Mesenchymal stem cell (in vitro differentiated cells and primary cell): ENCODE measurements around the gene SMYD2.

Experiments used
- DNase-seq: peaks from one replicate; pipeline ENCODE4 v3.0.0-alpha.2; 2013
- H2AFZ ChIP-seq: one replicate; pipeline ENCODE4 v1.6.1; 2013; ENCODE audit warnings: low read depth, mild to moderate bottlenecking, control low read depth, inconsistent platforms, low read length, moderate library complexity
- H2AK5ac ChIP-seq: 2 replicates; pipeline ENCODE4 v1.6.1; 2013; ENCODE audit warnings: low read length, moderate library complexity, mild to moderate bottlenecking, inconsistent platforms; ENCODE audit not compliant: severe bottlenecking
- H2BK120ac ChIP-seq: one replicate; pipeline ENCODE4 v1.6.1; 2013; ENCODE audit warnings: low read depth, mild to moderate bottlenecking, inconsistent platforms, low read length, moderate library complexity
- H2BK12ac ChIP-seq, 2 experiments: one replicate each; pipeline ENCODE4 v1.6.1; 2013; ENCODE audit warnings: inconsistent platforms in 2 of 2, low read length in 2 of 2, mild to moderate bottlenecking in 2 of 2, moderate library complexity in 2 of 2, control low read depth in 1 of 2
- H2BK15ac ChIP-seq: one replicate; pipeline ENCODE4 v1.6.1; 2013; ENCODE audit warnings: mild to moderate bottlenecking, low read depth, inconsistent platforms; ENCODE audit not compliant: poor library complexity, severe bottlenecking
- H2BK5ac ChIP-seq: 2 replicates; pipeline ENCODE4 v1.6.1; 2013; ENCODE audit warnings: low read depth, mild to moderate bottlenecking, low read length, control low read depth, inconsistent platforms; ENCODE audit not compliant: poor library complexity, severe bottlenecking
- H3K14ac ChIP-seq, 2 experiments: one replicate each; pipeline ENCODE4 v1.6.1; 2013; ENCODE audit warnings: inconsistent platforms in 2 of 2, low read length in 2 of 2, control low read depth in 1 of 2, mild to moderate bottlenecking in 1 of 2, moderate library complexity in 1 of 2
- H3K18ac ChIP-seq, 2 experiments: one replicate each; pipeline ENCODE4 v1.6.1; 2013; ENCODE audit warnings: inconsistent platforms in 2 of 2, low read length in 2 of 2, control low read depth in 1 of 2, low read depth in 1 of 2, mild to moderate bottlenecking in 1 of 2
- H3K23ac ChIP-seq, 2 experiments: one replicate each; pipeline ENCODE4 v1.6.1; 2013; ENCODE audit warnings: inconsistent platforms in 2 of 2, low read length in 2 of 2, mild to moderate bottlenecking in 2 of 2, moderate library complexity in 2 of 2, control low read depth in 1 of 2
- H3K27ac ChIP-seq: 2 replicates; pipeline ENCODE4 v1.5.1; 2013; ENCODE audit warnings: mild to moderate bottlenecking, moderate library complexity, low read length, control low read depth, inconsistent platforms; ENCODE audit not compliant: poor library complexity, severe bottlenecking
- H3K27me3 ChIP-seq, 2 experiments: 2 replicates each; pipeline versions ENCODE4 v1.6.1 to v1.7.0; 2013; ENCODE audit warnings: low read length in 2 of 2, mild to moderate bottlenecking in 2 of 2, moderate library complexity in 2 of 2, control low read depth in 1 of 2, inconsistent platforms in 1 of 2; ENCODE audit not compliant: control insufficient read depth in 1 of 2, insufficient read depth in 1 of 2
- H3K36me3 ChIP-seq, 2 experiments: 2 replicates each; pipeline versions ENCODE4 v1.6.1 to v1.7.0; 2013; ENCODE audit warnings: low read length in 2 of 2, control low read depth in 1 of 2, inconsistent platforms in 1 of 2, low read depth in 1 of 2, mild to moderate bottlenecking in 1 of 2; ENCODE audit not compliant: insufficient read depth in 2 of 2, control insufficient read depth in 1 of 2
- H3K4ac ChIP-seq, 2 experiments: one replicate each; pipeline ENCODE4 v1.6.1; 2013; ENCODE audit warnings: inconsistent platforms in 2 of 2, low read length in 2 of 2, mild to moderate bottlenecking in 2 of 2, moderate library complexity in 2 of 2, control low read depth in 1 of 2, low read depth in 1 of 2
- H3K4me1 ChIP-seq: 2 replicates; pipeline ENCODE4 v1.6.1; 2013; ENCODE audit warnings: low read depth, low read length, control low read depth; ENCODE audit not compliant: control insufficient read depth, insufficient read depth
- H3K4me2 ChIP-seq: 2 replicates; pipeline ENCODE4 v1.6.1; 2013; ENCODE audit warnings: low read length, mild to moderate bottlenecking, inconsistent platforms; ENCODE audit not compliant: poor library complexity, severe bottlenecking
- H3K4me3 ChIP-seq, 2 experiments: 2 replicates each; pipeline versions ENCODE4 v1.5.1 to v1.7.0; 2013; ENCODE audit warnings: low read length in 2 of 2, mild to moderate bottlenecking in 2 of 2, control low read depth in 1 of 2, low read depth in 1 of 2; ENCODE audit not compliant: insufficient read depth in 1 of 2
- H3K79me1 ChIP-seq: replicated peaks from 2 replicates; pipeline ENCODE4 v1.6.1; 2013; ENCODE audit warnings: mild to moderate bottlenecking, control low read depth, low read length, inconsistent platforms; ENCODE audit not compliant: poor library complexity, severe bottlenecking
- H3K9ac ChIP-seq: 2 replicates; pipeline ENCODE4 v1.7.0; 2013; ENCODE audit warnings: mild to moderate bottlenecking, low read length, moderate library complexity
- H3K9me3 ChIP-seq: 2 replicates; pipeline ENCODE4 v1.7.0; 2013; ENCODE audit warnings: mild to moderate bottlenecking, low read length; ENCODE audit not compliant: control insufficient read depth
- H4K8ac ChIP-seq: one replicate; pipeline ENCODE4 v1.6.1; 2013; ENCODE audit warnings: inconsistent platforms, mild to moderate bottlenecking, low read length, moderate library complexity
- H4K91ac ChIP-seq: one replicate; pipeline ENCODE4 v1.6.1; 2013; ENCODE audit warnings: mild to moderate bottlenecking, low read length, inconsistent platforms
- WGBS: methylation state at CpG from one replicate; pipeline ENCODE4 v1.1.7; 2013; ENCODE audit warnings: mixed read lengths; 5-methylcytosine and 5-hydroxymethylcytosine counted together

The SMYD2 gene

DNA sequence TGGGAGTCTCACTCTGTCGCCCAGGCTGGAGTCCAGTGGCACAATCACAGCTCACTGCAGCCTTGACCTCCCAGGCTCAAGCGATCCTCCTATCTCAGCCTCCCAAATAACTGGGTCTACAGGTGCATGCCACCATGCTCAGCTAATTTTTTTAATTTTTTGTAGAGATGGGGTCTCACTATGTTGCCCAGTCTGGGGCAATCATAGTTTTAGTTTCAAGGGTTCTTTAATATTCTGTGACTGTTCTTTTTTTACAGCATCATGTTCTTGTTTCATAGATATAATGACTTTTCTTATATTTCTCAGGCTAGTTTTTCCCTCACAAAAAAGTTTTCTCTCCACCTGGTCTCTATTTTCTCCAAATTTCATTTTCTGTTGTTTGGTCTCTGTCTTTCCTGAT, 25.4 kb upstream of the SMYD2 start:
- H3K18ac ChIP-seq: no peak overlapping the region
- H3K27me3 ChIP-seq: no peaks in the 10 kb centered on the region
- H3K23ac ChIP-seq: no peak overlapping the region
- H3K14ac ChIP-seq: no peak overlapping the region
- H4K8ac ChIP-seq: no peak overlapping the region
- H3K4me2 ChIP-seq: no peak overlapping the region
- WGBS: 96% methylated on average over 2 of the region's 2 CpGs
- H3K9me3 ChIP-seq: peaks cover 3% of the 10 kb centered on the region
- H2BK12ac ChIP-seq: no peak overlapping the region
- no peak overlapping the region for H3K4ac ChIP-seq
- H3K4me1 ChIP-seq: no peaks in the 10 kb centered on the region
- H3K79me1 ChIP-seq: no peaks in the 10 kb centered on the region
- H2BK120ac ChIP-seq: no peak overlapping the region
- H3K4me3 ChIP-seq: no peak overlapping the region
- H2AK5ac ChIP-seq: no peak overlapping the region
- no peak for DNase-seq
- H3K27ac ChIP-seq: no peak overlapping the region
- H3K36me3 ChIP-seq: no peaks in the 10 kb centered on the region
- no peak overlapping the region for H2BK5ac ChIP-seq
- H3K9ac ChIP-seq: no peak overlapping the region
- no peak overlapping the region for H4K91ac ChIP-seq
- H2BK15ac ChIP-seq: no peak overlapping the region
- H2AFZ ChIP-seq: no peak overlapping the region

DNA sequence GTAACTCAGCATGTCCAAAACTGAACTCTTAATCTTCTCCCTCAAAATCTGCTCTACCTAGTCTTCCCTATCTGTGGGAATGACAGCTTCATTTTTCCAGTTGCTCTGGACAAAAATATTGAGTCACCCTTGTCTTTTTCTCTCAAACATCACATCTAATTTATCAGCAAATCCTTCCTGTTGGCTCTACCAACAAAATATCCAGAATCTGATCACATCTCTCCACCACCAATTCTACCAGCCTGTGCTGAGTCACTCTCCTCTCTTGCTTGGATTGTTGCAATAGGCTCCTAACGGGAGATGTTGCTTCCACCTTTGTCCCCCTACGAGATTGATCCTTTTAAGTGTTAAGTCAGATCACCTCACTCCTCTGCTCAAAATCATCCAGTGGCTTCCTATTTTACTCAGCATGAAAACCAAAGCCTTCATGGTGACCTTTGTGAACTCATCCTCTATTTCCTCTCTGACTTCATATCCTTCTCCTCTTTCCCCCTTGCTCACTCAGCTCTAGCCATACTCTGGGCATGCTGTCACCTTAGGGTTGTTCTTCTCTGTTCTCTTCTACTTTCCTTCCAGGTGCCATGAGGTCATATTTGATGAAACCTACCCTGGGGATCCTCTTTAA, 21.5 kb upstream of the SMYD2 start:
- no peak overlapping the region for H3K18ac ChIP-seq
- H2BK15ac ChIP-seq: no peak overlapping the region
- WGBS: 53% methylated on average over 2 of the region's 2 CpGs
- no peak overlapping the region for H3K4ac ChIP-seq
- peak overlapping the region; percentile 3 for H4K8ac ChIP-seq
- H4K91ac ChIP-seq: no peak overlapping the region
- no peaks in the 10 kb centered on the region for H3K36me3 ChIP-seq
- H3K79me1 ChIP-seq: no peaks in the 10 kb centered on the region
- no peak overlapping the region for H2BK5ac ChIP-seq
- H3K4me1 ChIP-seq: peaks cover 6% of the 10 kb centered on the region
- no peak overlapping the region for H3K14ac ChIP-seq
- no peak overlapping the region for H3K9ac ChIP-seq
- peak overlapping the region; percentile 10 for H2AFZ ChIP-seq
- H3K4me3 ChIP-seq: no peak overlapping the region
- no peak overlapping the region for H2BK120ac ChIP-seq
- no peak overlapping the region for H3K27ac ChIP-seq
- peak; percentile 26 for DNase-seq
- no peak overlapping the region for H3K4me2 ChIP-seq
- H3K9me3 ChIP-seq: peaks cover 3% of the 10 kb centered on the region
- no peak overlapping the region for H3K23ac ChIP-seq
- no peaks in the 10 kb centered on the region for H3K27me3 ChIP-seq
- no peak overlapping the region for H2BK12ac ChIP-seq
- H2AK5ac ChIP-seq: no peak overlapping the region

DNA sequence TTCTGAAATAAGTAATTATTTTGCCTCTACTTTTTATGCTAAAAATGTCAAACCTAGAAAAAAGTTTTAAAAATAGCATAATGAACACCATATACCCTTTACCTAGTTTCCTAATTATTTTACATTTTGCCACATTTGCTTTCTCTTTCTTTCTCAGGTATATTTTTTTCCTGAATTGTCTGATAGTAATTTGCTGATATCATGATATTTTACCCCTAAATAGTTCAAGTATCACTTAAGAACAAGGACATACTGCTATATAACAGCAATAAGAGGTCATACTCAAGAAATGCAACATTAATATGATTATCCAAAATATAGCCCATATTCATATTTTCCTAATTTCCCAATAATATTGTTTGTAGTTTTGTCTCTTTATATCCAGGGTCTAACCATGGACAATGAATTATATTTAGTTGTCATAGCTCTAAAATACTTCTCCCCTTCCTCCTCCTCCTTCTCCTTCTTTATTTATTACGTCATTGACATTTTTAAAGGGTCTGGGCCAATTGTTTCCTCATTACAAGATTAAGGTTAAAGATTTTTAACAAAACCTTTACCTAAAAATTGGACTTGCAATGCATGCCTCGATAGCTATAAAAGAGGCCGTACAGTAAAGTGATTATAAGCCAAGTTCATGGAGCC, 20.3 kb upstream of the SMYD2 start:
- WGBS: 85% methylated on average over 3 of the region's 3 CpGs
- Histone ChIP-seq H2BK12ac (no peak overlapping the region), H3K4ac (no peak overlapping the region), H3K79me1 (no peaks in the 10 kb centered on the region), H3K4me3 (no peak overlapping the region), H3K27ac (no peak overlapping the region), H3K23ac (no peak overlapping the region), H4K91ac (no peak overlapping the region), H3K9ac (no peak overlapping the region), H4K8ac (no peak overlapping the region), H3K18ac (no peak overlapping the region), H2AK5ac (no peak overlapping the region), H2BK120ac (no peak overlapping the region), H3K36me3 (no peaks in the 10 kb centered on the region), H3K27me3 (no peaks in the 10 kb centered on the region), H2BK5ac (no peak overlapping the region), H2BK15ac (no peak overlapping the region), H3K4me2 (no peak overlapping the region), H2AFZ (no peak overlapping the region), H3K14ac (no peak overlapping the region), H3K9me3 (no peaks in the 10 kb centered on the region), H3K4me1 (peaks cover 6% of the 10 kb centered on the region)
- DNase-seq: no peak

DNA sequence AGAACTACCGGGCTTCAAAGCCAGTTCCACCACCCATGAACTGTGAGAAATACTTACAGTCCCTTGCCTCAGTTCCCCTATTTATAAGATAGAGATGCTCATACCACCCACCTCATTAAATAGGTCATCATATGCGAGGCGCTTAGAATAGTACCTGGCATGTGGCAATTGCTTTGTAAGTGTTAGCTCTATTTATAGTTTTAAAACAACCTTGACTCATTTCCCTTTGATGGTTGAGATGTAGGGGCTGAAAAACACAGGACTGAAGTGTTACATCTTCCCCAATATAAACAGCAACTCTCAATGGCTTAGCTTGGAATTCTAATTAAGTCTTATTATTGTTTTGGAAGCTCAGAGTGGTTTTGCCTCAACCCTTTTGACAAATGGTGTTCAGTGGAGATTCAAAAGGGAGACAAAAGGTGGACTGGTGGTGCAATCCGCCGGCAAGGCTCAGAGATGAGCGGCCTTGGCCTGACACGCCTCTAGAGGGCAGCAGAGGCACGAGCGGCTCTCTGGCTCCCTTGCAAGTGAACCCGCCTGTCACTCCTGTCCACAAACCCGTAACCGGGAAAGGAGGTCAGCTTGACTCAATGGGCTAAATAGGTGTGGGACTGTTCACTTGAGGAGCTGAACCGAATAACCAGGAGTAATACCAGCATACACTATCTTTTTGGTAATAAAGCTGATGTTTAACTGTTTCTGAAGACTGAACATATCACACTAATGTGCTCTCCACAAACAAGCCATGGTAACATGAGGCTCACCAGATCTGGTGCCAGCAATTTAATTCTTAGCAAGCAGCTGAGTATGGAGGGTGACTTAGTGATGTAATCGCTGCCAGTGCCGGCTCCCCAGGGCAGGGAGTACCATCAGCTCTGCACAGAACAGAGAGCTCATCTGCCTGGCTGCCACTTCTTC, 19.5 kb upstream of the SMYD2 start:
- Histone ChIP-seq H3K79me1 (no peaks in the 10 kb centered on the region), H3K27me3 (no peaks in the 10 kb centered on the region), H3K9ac (no peak overlapping the region), H3K4me2 (no peak overlapping the region), H4K8ac (no peak overlapping the region), H4K91ac (no peak overlapping the region), H2AK5ac (no peak overlapping the region), H3K27ac (no peak overlapping the region), H3K23ac (no peak overlapping the region), H3K9me3 (no peaks in the 10 kb centered on the region), H3K14ac (no peak overlapping the region), H2BK120ac (no peak overlapping the region), H3K4ac (no peak overlapping the region), H3K4me3 (peak overlapping the region in 1 of 2 experiments; percentile 20), H3K36me3 (no peaks in the 10 kb centered on the region), H2BK5ac (no peak overlapping the region), H3K4me1 (peaks cover 6% of the 10 kb centered on the region), H2BK12ac (no peak overlapping the region), H2AFZ (no peak overlapping the region), H2BK15ac (no peak overlapping the region), H3K18ac (peak overlapping the region in 1 of 2 experiments; percentile 43)
- 16% methylated on average over 13 of the region's 15 CpGs for WGBS
- DNase-seq: peak; percentile 74
